NCI-H2029 treated with DMSO at 0.1 percent for 48 hours (cell line): ENCODE measurements around the gene ZFAND5.
A peak's percentile ranks its signal among the peaks of the same experiment; 100 is the strongest.

ENCODE experiments used
- DNase-seq: peaks from one replicate; lab custom pipeline; 2025; lab: John Stamatoyannopoulos, UW

Gene ZFAND5

DNA sequence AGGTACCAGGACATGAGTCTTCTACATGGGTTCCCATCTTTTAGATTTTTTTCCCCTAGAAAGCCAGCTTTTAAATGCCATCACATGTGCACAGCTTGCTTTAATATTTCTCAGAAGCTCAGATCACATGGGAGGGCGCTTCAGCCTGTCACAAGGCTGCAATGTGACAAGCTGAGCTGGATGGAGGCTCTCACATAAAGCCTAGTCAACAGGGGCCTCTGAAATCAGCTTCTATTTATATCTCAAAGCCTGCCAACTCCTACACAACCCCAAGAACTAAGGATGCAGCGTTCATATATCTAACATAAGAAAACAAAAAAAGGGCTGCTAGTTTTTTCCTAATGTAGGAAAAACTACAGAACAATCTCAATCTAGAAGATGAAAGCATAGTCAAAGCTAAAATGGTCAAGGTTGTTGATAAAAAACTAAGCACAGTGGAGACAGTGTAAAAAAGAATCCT, 2.3 kb downstream of the ZFAND5 start:
- peak; percentile 42 for DNase-seq

DNA sequence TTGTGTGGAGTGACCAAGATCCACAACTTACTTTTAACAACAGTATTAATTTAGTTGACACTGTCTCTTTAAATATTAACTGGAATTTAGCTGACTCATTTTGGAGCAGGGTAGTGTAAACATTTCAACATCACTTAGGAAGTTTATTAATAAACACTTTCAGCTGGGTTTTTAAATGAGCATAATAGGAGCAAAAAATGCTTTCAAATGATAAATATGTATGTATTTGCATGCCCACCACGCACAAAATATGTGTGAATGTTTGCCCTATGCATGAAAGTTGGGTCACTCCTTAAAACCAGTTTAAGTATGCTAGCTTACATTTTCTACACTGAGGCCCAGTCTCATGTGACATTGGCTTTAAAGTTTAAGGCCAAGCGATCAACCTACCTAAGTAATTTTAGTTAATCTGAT, 2.9 kb downstream of the ZFAND5 start:
- DNase-seq: no peak

DNA sequence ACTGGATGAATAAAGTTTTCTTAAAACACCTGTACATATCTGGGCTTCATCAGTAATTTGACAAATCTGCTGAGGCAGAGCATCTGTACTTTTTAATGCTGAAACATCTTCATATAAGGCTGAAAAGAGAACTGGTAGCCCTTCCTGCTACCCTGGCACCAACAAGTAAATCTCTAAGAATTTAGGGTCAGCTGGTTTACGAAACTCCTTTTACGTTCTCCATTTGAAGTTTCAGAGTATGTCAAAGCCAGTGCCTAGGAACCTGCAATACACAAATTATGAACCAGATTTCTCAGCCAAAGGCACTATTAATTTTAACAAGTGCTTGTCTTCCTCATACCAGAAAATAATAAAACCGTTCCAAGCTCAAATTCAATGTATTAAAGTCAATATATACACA, 3.8 kb downstream of the ZFAND5 start:
- no peak for DNase-seq

DNA sequence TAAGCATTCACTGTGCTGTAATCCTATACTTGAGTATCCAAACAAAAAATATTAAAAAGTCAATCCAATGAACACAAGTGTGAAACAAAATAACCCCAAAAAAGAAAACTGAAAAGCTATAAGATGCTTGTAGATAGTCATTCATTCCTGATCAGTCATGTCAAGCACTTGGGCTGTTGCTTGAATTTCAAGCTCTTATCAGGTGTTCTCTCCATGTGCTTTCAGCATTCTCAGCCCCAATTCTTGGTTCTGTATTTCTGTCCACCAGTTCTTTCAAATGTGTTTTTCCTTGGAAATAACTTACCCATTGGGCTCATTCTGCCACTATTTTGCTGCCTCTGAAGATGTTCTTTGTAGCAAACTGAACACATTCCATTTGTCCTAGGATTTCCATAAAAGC, 4.7 kb downstream of the ZFAND5 start:
- no peak for DNase-seq

DNA sequence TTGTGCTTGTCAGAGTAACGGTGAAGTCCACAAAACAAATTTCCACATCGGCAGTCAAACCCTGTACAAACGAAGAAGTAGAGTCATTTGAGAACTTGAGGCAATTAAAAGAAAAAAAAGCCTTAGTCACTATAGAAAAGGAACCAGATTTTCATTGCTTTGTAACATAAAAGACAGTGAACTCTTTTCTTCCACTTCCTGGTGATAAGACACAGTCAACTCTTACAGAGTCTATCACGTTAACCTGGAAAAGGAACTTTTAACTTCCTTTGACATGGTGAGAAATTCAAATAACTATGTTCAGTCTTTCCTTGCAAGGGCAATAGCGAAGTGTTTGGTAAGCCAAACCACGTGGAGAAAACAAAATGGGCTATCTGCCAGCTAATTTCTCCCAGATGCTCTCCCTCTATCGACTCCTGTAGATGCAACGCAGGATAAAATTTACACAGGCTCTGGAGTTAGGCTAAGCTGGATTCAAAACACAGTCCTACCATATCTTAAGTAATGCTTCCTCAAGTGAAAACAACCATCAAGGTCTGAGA, 8.9 kb downstream of the ZFAND5 start:
- DNase-seq: no peak

DNA sequence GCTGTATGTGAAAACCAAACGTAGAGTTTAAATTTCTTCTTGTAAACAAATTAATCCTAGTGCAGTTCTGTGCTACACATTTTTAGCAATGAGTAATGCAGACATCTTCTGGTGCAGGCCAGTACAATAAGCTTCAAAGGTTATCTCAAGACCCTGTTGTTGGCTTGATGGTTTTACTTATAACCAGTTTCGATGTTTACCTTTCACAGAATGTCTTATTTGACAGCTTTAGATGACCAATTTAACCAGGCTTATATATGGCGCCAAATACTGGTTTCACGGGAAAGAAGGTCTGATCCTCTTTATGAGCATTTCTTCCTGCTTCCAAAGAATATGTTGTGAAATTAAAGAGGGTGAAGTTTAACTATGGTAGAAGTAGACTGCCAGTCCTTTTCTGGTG, 9.9 kb downstream of the ZFAND5 start:
- DNase-seq: no peak

DNA sequence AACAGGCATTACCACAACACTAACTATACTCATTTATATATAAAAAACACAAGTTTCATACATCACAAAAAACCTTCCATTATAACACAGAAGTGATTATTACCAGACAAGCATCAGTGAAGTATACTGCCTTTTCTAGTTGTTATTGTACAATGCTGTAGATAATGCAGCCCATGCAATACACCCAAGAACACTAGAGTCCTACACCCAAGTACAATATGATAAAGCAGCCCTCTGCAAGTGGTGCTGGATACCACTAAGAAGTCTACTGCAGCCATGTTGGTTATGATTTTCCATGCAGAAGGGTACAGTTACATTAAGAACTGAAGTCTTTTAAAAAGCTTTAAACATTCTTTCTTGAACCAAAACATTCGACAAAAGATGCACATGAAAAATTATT, 10.3 kb downstream of the ZFAND5 start:
- no peak for DNase-seq

DNA sequence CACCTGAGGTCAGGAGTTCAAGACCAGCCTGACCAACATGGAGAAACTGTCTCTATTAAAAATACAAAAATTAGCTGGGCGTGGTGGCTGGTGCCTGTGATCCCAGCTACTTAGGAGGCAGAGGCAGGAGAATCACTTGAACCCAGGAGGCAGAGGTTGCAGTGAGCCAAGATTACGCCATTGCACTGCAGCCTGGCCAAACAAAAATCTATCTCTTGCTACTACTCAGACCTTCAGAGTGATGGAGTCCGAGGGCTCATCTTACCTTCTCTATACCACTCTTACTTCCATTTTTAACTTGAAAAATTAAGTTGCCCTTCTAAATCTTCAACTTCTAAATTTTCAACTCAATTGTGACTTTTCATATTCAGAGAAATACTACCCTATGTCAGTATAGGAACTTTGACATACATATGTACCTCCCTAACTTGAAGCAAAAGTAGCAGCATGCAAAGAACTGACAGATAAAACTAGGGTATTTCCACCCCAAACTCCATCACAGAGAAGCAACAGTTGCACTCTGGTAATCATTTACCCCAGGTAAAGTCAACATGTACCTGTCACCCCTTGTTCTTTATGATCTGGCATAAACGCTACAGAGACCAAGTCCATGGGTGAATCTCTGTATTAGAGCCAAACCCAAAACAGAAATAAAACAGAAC, 11.4 kb downstream of the ZFAND5 start:
- DNase-seq: no peak

DNA sequence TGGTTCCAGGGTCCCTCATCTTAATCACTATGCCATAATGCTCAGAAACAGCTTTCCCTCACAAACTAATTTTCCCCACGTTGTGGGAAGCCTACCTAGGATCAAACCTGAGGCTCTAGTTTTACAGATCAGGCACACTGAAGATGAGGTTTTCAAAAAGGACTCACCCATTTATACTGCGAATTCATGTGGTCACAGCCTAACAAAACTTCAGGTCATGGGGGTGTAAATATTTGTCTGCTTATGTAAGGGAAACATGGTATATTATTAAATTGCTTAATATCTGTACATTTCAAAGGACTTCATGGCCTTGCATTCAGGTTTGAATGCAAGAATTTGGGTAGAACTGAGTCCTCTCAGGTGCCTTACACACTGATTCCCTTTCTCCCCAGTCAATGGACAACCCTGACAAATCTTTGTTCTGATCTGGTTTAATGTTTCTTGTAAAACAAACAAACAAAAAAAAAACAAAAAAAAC, 12.1 kb downstream of the ZFAND5 start:
- no peak for DNase-seq

DNA sequence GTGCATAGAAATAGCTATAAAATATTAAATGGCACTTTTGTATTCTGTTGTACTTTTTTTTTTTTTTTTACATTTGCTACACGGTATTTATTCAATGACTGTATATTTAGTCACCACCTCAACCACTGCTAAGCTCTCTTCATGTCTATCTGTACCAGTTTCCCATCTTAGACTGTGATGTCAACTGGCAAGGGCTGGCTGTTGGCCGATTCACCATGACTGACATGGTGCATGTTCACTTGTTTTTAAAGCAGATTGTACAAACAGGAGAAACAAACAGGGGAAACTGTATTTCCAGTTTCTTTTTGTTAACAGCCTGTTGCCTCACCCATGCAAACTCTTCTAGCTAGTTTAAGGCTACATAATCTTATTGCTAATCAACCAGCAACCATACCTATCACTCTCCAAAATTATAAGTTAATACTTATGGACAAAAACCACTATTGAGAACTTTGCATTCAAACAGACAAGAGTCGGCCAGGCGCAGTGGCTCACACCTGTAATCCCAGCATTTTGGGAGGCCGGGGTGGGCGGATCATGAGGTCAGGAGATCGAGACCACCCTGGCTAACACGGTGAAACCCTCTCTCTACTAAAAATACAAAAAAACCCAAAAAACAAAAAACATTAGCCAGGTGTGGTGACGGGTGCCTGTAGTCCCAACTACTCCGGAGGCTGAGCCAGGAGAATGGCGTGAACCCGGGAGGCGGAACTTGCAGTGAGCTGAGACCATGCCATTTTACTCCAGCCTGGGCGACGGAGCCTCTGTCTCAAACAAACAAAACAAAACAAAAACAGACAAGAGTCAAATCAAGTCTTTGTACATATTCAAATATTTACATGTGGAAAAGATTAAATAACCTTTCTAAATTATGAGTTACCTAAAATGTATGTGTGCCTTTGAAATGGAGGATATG, 13.2 kb downstream of the ZFAND5 start:
- DNase-seq: no peak

DNA sequence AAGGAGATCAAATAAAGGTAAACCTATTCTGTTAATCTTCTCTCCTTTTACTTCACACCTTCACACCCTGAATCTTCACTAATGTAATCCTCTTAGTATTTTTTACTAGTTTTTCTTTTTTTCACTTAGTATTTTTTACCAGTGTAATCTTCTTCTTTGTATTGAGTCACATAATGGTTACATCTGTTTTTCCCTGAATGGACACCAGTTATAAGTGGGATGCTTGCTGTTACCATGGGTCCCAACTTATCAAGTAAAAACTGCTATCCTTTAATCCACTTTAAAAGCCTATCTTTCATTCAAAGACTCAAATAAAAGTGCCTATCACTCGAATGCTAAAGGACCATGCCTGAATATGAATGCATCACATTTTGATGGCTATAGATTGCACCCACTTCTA, 15.1 kb downstream of the ZFAND5 start:
- DNase-seq: no peak

DNA sequence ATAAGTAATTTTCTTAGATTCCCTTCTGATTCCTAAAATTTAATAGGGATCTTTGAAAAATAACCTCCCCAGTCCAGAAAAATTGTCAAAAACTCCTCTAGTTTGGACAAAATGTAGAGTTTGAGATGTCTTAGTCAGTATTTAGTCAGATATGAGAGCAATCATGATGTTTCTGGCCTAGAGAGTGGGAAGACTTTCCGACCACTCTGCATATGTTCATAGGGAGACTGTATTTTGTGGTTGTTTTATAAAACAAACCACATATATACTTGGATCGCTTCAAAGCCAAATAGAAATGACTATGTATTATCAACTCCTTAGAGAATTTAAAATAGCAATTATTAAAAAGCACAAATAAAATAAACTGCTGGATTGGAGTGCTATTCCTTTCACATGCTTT, 15.8 kb downstream of the ZFAND5 start:
- no peak for DNase-seq

DNA sequence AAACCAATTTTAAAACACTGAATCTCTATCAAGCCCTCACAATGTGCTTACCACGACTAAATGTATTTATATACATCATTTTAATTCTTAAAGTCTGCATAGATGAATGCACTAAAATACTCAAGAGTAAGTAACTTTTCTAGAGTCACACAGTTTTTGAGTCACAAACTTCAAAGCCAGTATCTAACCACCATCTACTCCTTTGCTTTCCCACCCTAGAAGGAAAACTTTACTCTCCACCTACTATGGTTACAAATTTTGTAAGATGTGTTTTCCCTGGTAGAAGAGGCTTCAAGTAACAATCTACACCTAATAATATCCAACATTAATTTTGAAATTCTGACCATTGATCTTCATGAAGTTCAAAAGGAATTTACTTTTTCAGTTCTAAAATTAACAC, 18.7 kb downstream of the ZFAND5 start:
- DNase-seq: no peak

DNA sequence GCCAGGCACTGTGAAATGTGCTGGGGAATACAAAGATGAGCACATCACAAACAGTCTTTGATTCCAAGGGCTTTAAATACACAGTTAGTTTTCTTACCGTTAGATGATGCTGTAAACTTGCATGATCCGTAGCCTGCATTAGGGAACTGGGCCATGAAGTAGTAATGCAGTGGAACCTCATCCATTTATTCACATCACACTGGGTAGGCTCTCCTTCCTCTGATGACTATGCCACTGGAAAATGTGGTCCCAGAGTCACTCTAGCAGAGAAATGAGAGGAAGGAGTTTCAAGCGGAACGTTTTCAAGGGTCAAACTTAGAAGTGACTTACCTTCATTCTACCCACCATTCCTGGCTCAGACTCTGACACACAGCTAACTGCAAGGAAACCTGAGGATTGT, 26.4 kb downstream of the ZFAND5 start:
- no peak for DNase-seq

DNA sequence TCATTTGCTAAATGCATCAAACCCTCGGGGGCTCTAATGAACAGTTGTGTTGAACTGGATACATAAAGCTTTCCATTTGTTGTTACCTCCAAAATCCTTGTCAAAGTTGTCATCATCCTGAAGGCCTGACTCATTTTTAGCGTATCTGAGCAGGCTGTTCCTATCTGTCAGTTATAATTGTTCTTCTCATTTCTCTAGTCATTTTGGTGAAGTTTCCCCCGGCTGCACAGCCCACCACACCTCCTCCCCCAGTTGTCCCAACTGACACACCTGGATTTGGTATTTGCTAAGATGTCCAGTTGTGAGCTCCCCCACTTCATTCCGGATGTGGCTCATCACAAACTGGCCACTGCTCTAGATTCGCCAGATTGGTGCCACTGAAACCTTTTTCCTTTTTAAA, 27.7 kb downstream of the ZFAND5 start:
- no peak for DNase-seq

DNA sequence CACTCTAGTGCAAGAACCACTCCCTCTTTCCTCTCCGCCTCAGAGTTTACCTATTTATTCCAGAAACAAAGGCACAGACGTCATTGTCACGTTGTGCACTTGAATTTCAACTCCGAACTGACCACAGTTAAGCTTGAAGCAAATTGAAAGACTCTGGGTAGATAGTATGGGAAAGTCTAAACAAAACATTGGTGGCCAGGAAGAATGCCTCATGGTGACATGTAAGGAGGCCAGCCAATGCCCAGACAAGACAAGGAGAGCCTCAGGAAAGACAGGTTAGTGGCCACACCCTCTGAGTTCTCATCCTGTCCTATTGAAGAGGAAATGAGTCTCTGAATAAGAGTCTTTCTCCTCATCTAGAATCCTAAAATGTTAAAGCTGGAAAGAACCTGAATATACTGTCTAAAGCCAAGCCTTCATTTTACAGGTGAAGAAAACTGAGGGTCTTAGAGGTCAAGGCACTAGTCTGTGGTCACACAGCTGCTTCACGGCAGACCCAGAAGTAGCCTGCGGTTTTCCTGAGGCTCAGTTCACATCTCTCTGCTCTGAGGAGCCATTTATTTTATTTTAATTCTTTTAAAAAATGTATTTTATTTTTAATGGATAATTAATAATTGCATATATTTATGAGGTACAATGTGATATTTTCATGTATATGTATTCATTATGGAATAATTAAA, 30.2 kb downstream of the ZFAND5 start:
- no peak for DNase-seq

DNA sequence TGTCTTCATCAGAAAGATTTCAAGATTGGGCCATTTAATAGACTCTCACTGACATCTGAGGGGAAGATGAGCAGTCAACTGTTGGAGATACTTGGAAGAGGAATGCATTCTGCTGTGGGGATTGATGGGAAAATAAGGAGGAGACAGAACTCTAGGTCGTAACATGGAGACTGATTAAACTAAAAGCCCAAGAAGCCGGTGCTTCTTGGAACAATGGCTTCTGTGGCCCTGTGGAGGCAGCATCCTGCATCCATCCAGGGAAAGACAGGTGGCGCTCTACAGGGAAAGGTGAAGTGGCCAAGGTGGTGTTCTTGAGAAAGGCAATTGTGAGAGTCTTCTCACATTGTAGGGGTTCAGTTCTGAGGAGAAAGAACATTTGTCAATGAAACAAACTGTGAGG, 31.3 kb downstream of the ZFAND5 start:
- no peak for DNase-seq

DNA sequence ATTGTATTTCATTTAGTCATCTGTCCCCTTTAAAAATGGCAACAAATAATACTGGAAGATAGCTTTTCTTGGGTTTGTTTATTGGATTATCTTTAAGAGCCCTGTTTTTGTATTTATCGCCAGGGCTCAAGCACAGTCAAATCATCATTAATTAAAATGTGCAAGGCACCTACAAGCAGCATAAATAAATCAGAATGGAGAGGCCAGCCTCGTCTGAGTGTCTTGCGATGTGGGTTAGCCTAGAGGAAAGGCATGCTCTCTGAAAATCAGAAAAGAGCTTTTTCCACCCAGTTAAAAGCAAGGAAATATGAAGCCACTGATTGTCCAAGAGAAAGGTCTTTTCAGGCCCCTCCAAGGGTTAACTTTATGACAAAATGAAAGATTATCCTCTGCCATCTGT, 31.8 kb downstream of the ZFAND5 start:
- no peak for DNase-seq

DNA sequence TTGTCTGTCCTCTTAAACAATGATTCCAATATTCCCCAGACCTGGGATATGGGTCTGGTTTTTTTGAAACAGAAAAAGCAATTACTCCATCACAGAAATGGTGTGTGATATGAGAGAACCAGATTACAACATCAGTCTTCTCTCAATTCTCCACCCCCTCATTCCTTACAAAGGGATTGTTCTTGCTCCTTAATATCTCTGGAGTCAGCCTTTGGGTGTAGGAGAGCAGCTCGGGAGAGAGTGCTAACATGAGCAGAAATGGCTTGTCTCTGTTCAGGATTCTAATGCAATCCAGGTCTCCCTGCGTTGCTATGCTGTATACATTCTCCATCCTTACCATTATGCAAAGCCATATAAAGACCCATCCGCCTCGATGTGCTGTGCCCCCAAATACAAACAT, 32.7 kb downstream of the ZFAND5 start:
- no peak for DNase-seq

DNA sequence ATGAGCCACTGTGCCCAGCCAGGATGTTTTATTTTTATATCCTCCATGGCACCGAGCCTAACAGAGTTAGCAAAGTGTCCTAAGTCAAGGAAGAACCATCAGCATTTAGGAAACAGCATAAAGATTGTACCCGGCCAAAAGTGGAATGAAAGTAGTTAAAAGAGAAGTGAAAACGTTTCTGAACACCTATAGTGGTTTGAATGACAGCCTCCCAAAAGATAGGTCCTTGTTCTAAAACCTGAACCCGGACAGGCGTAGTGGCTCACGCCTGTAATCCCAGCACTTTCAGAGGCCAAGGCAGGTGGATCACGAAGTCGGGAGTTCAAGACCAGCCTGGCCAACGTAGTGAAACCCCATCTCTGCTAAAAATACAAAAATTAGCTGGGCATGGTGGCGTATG, 37.4 kb downstream of the ZFAND5 start:
- DNase-seq: no peak

DNA sequence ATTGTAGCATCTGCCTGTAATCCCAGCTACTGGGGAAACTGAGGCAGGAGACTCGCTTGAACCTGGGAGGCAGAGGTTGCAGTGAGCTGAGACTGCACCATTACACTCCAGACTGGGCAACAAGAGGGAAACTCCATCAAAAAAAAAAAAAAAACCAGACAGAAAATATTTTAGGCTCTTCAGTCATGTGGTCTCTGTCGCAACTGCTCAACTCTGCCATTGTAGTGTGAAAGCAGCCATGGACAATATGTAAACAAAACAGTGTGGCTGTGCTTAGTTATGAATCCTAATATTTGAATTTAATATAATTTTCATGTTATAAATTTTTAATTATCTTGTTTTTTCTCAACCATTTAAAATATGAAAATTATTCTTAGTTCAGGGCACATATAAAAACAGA, 38.4 kb downstream of the ZFAND5 start:
- no peak for DNase-seq

DNA sequence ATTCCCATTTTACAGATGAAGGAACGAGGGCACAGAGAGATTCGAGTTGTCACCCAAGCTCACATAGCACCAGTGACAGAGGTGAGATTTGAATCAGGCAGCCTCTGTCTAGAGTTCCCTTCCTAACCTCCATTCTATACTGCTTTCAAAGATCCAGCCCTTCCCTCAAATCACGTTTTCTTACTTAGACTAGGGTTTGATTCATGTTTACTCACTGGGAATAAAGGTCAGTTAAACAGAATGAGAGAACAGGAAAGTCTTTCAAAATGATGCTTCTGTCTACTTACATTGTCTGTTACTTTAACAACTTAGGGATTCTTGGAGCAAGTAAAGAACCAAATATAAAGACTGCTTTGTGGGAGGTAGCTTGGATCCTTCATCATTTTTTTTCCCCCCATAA, 40.0 kb downstream of the ZFAND5 start:
- DNase-seq: no peak

DNA sequence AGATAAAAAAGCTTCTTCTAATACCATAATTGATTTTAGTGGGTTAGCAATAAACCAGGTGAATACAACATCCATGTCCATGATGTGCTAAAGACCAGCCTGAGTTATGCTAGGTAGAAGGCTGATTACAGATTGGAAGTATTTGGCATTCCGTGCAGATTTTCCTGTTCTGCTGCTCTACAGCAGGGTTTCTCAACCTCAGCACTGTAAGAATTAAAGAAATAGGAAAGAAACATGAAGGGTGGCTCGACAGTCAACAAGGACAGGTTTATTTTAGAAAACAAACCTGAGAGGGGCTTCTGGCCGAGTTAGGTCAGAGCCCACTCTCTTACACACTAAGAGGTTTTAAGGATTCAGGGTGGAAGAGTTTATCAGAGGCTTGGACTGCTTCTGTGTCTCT, 42.3 kb downstream of the ZFAND5 start:
- DNase-seq: no peak
